Fibroblast of peridontal ligament (primary cell): ENCODE results near the gene SLC24A4.

Experiments used
- DNase-seq: peaks from one replicate; pipeline ENCODE4 v3.0.0-alpha.2; 2010; ENCODE audit errors: extremely low read depth

Gene SLC24A4

DNA sequence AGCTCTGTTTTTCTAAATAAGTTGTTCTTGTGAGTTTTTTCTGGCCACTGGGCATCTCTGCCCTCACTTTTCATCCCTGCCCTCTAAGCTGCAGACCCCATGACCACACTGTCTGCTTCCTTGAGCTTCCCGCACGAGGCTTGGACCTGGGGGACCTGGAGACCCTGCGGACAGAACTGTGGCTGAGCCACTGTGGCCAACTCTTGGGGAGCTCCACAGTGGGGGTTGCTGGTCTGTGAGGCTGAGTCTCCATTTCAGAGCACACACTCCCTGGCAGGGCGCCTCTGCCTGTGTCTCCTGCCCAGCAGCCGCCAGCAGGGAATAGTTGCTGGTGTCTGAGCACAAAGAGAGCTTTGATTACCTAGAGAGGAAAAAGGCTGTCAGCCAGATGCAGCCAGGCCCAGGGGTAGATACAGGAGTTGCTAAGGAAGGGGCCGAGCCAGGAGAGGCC is 177.6 kb downstream of the SLC24A4 start:
- DNase-seq, result no peak

DNA sequence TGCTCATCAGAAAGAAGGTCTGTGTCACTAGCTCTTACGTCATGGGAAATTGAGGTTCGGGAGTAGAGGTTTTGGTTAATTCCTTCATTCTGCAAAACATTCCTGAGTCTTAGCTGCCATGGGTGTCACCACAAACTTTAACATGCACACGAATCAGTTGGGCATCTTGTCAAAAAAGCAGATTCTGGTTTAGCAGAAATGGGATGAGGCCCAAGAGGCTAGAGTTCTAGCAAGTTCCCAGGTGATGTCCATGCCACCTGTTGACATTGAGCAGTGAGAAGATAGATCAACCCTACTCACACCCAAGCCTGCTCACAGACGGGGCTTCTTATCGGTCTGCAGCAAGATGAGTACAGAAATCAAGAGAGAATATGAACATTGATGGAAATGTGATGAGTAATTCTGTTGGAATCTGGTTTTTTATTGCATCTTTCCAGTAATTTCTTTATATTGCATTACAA is 179.0 kb downstream of the SLC24A4 start:
- DNase-seq, result peak; percentile 93

DNA sequence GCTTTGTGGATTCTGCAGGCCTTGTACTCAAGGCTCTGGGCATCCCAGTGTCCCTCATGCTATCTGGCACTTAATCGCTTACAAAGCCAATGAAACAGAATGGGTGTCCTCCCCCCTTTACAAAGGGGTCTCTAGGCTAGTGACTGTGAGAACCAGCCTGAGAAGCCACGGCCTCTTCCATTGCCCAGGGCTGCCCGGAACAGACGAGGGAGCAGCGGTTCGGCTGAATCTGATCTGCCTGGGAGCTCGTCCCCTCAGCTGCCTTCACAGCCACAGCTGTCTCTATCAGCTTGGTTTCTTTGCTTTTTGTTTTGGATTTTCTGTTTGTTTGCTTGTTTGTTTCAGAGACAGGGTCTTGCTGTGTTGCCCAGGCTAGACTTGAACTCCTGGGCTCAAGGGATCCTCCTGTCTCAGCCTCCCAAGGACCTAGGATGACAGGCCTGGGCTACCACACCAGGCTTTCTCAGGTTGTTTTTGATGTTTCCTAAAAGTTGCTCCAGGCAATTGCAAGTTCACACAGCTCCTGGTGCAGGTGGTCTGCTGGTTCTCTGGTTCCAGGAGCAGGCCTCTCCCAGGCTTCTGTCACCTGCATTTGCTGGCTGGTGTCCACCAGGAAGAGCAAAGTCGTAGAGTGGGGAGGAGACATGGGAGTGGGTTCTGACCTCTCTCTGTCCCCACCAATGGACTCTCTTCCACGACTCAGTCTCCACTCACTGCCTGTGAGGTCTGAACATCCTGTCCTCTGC is 179.7 kb downstream of the SLC24A4 start:
- DNase-seq, result no peak

DNA sequence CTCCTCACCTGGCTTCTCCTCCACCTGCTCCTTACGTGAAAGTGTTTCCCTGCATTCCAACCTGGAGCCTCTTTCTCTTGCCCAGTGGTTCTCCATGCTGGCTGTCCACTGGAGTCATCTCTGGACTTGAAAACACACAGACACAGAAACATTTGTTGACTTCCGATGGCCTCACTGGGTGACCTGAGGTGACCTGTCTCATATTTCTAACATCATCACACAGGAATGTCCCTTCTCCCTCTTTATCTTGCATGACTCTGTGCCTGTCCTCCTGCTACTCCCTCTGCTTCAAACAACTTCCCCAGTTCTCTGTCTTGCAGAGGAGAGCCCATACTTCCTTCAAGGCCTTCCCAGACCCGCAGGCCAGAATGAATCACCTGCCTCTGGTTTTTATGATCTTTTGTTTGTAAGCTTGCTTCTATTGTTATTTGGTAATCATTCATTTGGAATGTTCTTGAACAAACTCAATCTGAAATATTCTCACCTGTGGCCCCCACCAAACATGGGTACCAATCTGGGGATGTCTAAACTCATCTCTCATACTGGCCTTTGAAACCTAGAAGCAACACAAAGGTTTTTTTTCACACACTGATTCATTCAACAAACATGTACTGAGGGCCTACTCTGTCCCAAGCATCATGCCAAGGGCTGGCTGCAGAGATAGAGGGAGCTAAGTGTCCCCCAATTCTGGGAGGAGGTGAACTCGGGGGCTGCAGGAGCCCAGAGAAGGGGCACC is 181.0 kb downstream of the SLC24A4 start:
- DNase-seq, result peak; percentile 36

DNA sequence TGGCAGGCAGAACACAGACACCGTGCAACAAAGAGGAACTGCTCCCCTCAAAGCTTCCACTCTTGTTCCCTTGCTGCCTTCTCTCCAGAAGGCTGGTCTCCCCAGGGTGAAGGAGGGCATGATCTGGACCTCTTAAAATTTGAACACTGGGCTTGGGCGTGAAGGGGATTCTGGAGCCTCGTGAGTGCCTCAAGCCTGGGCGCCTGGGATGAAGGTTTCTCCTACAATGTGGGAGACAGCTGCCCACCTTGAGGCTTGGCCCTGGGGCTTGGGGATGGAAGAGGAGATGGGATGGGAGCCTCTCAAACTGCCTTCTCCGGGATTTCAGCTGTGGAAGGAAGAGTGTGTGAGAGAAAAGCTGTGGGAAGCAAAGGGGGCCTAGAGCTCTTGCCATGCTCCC is 182.9 kb downstream of the SLC24A4 start:
- DNase-seq, result no peak

DNA sequence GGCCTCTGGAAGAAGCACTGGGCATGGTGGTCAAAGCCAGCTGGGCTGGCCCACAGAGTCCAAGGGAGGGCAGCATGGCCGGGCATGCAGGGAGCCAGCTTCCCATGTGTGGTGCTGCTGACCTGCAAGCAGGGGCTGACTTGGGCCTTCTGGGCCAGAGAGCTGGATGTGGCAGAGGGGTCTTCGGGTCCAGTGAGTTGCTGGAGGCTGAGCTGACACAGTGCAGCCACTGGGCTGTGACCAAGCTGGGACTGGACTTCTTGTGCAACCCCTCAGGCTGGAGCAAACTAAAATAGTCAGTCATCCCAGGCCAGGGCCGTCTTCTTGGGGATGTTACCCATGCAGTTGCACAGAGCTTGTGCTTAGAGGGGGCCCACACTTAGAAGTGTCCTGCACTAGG is 183.3 kb downstream of the SLC24A4 start:
- DNase-seq, result no peak

DNA sequence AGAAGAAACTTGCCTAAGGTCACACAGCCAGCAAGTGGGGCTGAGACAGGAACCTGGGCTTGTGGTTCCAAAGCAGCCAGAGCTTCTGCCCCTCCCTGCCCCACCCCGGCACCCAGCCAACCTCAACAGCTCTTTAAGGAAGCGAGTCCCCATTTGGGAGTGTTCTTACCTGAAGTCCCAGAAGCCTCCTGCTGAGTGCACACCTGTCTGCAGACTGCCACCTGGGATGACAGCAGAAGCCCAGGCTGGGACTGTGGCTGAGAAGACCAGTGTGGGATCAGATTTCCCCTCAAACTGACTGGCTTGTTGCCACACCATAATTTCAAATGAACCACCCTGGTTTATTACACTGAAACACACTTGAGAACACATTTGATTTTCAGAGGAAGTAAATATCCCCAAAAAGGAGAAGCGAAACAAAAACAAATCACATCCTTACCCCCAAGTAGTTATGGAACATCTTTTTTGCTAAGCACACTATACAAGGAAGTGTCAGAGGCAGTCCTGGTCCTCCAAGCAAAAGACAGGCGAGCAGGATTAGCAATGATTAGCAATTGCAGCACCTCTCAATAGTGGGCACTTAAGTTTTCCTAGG is 184.3 kb downstream of the SLC24A4 start:
- DNase-seq, result no peak

DNA sequence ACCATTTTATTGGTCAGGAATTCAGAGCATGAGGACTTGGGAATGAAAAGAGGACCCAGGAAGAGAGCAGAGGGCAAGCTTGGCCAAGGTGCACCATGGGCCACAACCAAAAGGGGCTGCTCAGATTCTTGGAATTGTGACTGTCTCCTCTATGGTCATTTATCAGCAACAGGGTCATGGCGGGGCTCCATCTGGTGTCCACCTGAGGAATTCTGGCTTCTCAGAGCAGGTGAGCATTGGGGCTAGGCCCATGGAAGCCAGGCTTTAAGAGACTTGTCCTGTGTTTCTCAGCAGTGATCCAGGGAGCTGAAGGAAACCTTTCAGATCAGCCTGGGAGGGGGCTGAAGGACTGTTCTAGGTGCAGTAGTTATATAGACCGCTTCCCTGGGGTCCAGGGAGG is 188.0 kb downstream of the SLC24A4 start:
- DNase-seq, result no peak

DNA sequence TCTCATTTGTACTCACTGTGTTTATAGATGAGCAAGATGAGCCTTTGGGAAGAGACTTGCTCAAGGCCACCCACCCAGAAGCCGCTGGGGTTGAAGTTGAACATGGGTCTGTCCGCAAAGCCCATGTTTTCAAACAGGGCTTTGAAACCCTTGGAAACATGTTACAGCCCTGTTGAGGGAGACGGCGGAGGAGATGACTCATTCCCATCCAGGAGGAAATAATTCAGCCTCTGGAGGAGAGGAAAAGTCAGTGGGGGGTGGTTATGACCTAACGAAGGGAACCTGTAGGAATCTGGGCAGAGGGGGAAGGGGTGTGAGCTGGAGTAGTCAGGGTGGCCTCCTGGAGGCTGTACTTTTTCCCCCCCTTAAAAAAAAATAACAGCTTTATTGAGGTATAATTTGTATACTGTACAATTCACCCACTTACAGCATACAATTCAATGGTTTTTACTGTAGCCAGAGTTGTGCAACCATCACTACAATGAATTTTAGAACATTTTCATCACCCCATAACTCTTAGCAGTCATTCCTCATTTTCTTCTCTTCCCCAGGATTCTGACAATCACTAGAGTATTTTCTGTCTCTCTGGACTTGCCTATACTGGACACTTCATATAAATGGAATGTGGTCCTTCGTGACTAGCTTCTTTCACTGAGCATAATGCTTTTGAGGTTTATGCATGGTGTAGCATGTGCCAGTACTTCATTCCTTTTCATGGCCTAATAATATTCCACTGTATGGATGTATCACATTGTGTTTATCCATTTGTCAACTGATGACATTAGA is 188.7 kb downstream of the SLC24A4 start:
- DNase-seq, result peak; percentile 95

DNA sequence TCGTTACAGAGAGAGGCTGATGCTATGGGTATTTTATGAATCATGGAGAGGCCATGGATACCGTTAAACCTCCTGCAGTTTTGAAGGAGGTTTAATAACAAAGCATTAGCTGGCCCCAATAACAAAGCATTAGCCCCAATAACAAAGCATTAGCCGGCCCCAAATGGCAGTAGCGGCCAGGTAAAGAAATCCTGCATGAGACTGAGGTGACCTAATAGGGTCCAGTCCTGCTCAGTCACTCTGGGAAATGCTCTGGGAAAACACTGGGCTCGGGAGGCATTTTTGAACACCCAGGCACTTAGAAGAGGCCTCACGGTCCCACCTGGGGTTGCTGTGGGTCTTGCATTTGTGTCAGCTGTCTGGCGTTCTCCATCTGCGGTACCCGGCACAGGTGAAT is 189.8 kb downstream of the SLC24A4 start:
- no peak for DNase-seq

DNA sequence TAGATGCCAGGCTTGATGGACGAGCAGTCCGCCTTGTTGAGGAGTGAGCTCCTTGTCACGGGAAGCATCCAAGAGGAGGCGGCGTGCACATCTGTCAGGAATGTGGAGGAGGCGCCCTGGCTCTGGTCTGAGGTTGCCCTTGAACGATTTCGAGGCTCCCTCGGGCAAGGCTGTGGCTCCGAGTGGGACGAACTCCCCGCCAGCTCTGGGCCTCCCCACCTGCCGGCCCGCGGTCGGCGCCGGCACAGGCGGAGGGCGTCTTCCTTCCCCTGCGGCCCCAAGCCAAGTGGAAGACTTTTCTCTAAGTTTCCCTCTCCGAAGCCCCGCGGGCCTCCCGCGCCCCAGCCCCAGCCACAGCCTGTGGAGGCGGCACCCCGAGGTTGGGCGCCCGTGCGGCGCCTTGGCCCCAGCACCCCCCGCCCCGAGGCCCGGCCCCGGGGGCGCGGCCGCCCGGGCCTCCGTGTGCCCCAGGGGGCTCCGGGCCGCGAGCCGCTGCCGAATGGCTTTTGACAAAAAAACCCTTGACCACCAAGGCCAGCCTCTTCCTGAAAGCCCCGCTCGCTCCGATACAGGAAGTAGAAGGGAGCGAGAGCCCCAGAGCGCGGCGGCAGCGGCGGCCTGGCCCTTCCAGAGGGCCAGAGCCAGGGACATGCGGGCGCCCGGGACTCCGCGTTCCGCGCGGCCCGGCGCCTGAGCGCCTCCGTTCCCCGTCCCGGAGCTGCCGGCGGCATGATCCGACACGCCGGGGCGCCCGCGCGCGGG is 190.4 kb downstream of the SLC24A4 start, which contains the start of gene RIN3:
Gene RIN3 (plus strand): TSS at position 578 of the 762 bp plus-strand sequence. CDS start 152 bp downstream, at position 730.
- DNase-seq, result peak; percentile 62

DNA sequence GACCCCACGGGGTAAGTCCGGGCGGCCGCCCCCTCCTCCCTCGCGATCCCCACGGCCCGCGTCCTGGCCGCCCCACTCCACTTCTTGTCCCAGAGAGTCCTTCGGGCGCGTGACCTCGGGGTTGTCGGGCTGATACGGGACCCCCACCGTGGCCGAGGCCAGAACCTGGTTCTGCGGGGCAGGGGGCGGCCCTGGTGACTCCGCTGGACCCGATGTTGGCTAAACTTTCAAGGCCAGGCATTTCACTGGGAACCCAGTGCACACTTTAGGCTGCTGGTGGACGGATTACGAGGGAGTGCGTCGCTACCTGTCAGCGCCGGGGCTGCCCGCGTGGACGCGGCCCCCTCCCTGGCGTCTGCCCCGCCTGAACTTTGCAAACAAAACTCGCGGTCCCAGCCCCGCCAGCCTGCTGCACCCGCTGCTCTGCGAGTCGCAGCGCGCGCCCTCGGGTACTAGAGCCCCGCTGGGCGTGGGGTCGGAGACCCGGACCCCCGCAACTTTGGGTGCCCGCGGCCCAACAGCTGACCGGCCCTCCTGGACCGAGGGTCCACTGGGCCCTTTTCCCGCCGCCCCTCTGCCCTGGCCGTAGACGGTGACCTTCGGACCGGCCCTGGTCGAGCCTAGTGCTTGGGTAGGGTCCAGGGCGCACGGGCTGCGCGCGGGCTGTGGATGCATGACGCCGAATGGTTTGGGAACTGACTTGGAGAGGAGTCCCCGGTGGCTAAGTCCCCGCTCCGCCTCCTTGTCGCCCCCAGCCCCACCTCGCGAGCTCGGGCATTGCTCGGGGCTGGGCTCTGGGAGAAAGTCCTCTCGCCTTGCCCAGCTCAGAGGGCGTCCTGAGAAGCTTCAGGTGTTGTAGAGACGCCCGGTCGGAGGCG is 191.2 kb downstream of the SLC24A4 start:
- DNase-seq, result peak; percentile 36

DNA sequence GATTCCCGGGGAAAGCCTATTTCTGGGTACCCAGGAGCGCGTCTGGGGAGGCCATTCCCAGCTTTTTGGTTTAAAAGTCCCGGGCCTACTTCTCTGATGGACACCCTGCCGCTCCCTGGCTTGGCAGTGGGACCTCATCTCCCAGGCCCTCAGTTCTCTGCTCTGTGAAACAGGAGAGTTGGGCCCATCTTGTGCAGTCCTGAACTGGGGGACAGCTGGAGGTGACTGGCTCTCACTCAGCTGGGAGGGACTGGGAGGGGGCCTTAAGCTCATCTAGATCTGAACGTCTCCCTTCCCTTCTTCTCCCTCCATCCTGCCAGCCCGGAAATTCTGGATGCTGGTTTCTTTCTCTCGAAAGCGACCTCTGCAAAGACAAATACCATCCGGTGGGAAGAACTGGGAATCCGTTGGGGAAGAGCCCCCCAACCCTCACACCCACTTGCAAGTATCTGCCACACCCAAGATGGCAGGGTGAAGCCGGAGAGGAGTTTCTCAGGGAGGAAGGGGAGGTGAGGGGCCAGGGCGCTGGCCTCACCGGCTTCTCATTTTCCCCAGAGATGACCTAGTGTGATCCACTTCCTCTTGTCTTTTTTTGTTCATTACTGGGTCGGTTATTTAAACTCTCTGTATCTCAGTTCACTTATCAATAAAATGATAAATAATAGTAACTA is 192.0 kb downstream of the SLC24A4 start:
- no peak for DNase-seq

DNA sequence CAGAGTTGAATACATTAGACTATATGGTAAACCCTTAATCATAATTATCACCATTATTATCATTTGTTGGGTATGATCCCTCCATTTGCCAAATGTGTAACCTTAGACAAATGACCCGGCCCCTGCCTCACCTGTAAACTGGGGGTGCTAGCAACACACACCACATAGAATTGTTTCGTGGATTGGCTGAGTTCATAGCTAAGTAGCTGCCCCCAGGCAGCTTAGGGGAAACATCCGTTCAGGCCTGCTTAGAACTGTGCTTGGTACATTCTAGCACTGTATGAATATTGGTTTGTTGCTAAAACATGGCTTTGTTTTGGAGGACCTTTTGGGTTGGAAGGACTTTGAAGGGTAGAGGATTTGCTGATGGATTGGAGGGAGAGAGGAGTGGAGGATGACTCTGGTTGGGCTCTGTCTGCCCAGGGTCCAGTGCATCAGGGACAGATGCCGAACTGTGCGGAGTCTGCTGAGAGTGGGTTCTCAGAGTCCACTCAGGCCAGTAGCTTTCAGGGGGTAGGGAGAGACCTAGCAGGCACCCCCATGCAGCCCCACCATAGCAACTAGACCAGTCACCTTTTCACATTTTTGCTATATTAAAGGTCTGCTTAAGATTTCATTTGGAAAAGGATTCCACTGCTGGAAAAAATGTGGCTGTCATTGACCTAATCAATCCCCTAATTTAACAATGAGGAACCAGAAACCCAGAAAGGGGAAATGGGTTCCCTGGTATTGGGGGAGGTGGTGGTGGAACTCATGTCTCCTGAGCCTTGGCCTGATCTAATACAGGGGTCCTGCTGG is 192.8 kb downstream of the SLC24A4 start:
- no peak for DNase-seq

DNA sequence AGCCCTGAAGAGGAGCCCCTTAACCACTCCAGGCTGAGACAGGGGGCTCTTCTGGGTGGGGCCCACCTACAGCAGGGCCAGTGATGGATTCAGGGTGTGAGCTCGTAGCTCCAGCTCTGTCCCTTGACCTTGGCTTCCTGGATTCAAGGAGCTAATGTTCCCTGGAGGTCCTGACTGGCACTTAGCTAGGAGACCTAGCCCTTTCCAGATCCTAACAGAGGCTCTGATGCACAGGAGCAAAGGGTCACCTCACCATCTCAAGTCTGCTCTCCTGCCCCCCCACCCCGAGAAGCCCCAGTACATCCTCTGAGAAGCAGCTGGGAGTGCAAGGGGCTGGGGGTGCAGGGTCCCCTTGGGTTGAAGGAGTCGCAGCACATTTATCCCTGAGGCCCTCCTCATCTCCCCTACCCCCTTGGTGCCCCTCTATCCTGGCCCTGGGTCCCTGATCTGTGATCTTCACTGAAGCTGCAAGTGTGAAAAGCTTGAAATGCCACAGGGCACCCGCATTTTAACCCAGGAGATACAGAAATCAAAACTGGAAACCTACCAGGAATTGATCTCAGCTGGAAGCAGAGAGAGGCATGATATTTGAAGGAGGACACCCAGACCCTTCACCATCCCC is 193.5 kb downstream of the SLC24A4 start:
- DNase-seq, result no peak

DNA sequence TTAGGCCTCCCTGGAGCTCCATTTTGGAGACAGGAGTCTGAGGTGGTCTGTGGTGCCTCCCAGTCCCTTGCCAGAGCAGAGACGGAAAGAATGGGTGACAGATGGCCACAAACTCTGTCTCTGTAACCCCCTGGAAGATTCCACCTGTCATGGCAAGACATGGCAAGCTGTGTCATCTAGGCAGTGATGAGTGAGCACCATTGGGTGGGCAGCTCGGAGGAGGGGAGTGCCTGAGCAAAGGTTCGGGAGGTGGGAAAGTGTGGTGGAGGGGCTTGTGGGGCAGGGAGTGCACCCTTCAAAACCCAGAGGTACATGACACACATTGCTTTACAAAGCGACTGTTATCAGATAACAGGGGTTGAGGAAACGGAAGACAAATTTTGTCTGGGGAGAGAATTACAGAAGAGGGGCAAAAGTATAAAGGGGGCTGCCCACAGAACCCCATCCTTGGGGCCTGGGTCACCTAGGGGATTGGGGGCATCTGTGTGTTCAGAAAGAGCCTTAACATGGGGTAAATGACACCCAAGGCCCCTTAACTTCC is 194.1 kb downstream of the SLC24A4 start:
- no peak for DNase-seq

DNA sequence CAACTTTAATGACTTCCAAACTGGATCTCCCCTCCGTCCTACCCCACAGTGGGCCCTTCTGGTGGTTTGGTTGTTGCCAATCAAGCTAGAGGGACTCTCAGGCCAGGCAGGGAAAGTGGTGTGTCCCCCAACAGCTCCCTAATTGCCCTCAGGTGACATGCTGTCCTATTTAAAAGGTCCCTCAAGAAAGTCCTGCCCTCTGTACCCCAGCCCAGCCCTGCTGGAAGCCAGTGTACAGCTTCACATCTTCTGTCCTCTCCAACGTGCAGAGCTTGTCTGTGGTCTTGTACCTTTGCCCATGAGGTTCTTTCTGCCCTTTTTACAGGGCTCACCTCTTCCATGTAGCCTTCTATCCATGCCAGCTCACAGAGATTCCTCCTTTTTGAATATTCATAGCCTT is 194.8 kb downstream of the SLC24A4 start:
- no peak for DNase-seq
